ENCODE data around the gene PPIH. TPM values are rescaled to one million over a fixed set of nuclear protein-coding genes. Genes with fewer than 3 reads are reported as not detected.

The PPIH gene
- polyA plus RNA-seq, 1 experiment, result 20.3 TPM

DNA sequence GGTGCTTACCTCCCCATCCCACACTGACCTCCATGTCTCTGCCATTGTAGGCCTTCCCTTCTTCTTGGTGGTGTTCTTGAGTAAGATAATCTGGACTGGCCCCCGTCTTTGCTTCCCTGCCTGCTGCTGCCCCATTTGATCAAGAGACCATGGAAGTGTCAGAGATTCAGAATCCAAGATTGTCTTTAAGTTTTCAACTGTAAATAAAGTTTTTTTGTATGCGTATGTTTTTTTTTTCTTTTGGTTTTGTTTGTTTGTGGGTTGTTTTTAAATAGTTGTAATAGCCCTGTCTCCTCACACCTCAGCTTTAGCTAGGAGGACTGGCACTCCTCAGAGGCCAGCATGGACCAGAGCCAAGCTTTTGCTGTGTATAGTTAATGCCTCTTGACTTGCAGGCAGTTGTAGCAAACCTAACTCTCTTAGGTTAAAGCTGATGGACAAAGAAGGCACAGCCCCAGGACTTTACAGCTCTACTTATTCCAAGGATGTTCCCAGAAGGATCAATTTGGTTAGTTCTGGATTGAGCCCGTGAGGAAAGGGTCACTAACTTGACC lies 18.4 kb downstream of the PPIH start:
- TF ChIP-seq, protein P1, sequence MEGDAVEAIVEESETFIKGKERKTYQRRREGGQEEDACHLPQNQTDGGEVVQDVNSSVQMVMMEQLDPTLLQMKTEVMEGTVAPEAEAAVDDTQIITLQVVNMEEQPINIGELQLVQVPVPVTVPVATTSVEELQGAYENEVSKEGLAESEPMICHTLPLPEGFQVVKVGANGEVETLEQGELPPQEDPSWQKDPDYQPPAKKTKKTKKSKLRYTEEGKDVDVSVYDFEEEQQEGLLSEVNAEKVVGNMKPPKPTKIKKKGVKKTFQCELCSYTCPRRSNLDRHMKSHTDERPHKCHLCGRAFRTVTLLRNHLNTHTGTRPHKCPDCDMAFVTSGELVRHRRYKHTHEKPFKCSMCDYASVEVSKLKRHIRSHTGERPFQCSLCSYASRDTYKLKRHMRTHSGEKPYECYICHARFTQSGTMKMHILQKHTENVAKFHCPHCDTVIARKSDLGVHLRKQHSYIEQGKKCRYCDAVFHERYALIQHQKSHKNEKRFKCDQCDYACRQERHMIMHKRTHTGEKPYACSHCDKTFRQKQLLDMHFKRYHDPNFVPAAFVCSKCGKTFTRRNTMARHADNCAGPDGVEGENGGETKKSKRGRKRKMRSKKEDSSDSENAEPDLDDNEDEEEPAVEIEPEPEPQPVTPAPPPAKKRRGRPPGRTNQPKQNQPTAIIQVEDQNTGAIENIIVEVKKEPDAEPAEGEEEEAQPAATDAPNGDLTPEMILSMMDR (IDR thresholded peaks at IDR 0.05; ENCODE audit: insufficient read depth, low read depth, low read length), result no peak
- Histone ChIP-seq H3K36me3 (ENCODE audit: control insufficient read depth, insufficient read depth, low read length) (peaks cover 1% of the 10 kb centered on the region; the same call in 1 of the 2 replicates), H3K4me3 (ENCODE audit: low read depth, low read length) (no peak overlapping the region), H3K27me3 (ENCODE audit: control insufficient read depth, insufficient read depth, low read length) (no peaks in the 10 kb centered on the region)
- ChIA-PET POLR2A (no interaction called here), CTCF (no interaction called here)
- DNase-seq (ENCODE audit: low read depth), result no peak

DNA sequence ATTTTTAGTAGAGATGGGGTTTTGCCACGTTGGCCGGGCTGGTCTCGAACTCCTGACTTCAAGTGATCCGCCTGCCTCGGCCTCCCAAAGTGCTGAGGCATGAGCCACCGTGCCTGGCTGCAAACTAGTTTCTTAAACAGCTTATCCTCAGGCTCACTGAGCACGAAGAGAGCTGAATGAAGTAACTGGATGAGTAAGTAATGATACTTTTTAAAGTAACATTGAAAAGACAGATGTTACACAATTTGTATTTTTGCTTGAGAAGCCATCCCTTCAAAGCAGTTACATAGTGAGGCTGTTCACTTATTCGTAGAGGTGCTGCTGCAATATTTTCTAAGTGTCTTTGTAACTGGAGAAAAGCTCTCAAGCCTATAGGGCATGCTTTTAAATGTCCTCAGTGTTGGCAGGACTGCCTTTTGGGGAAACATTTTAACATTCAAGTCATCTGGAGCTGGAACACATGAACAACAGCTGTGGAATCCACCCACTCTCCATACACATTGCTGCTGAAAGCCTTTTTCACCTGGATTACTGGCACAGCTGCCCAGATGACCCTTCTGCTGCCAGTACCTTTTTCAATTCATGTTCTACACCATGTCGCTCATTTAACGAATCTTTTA lies 21.3 kb downstream of the PPIH start:
- H3K4me3 ChIP-seq (ENCODE audit: low read depth, low read length), result no peak overlapping the region
- ChIA-PET POLR2A (interaction anchor here (1.0 kb wide), 1 partner anchor 10 kb away, joined by 3 read pairs; no protein-coding TSS in a partner anchor), CTCF (interaction anchor here (1.0 to 1.2 kb wide), 3 partner anchors 67 to 532 kb away, joined by 3 to 4 read pairs (median 4); no protein-coding TSS in a partner anchor)
- peaks cover 3% of the 10 kb centered on the region for H3K36me3 ChIP-seq (ENCODE audit: control insufficient read depth, insufficient read depth, low read length)
- DNase-seq (ENCODE audit: low read depth), result no peak
- TF ChIP-seq, protein P1 (IDR thresholded peaks at IDR 0.05; ENCODE audit: insufficient read depth, low read depth, low read length), result no peak
- H3K27me3 ChIP-seq (ENCODE audit: control insufficient read depth, insufficient read depth, low read length), result no peaks in the 10 kb centered on the region

DNA sequence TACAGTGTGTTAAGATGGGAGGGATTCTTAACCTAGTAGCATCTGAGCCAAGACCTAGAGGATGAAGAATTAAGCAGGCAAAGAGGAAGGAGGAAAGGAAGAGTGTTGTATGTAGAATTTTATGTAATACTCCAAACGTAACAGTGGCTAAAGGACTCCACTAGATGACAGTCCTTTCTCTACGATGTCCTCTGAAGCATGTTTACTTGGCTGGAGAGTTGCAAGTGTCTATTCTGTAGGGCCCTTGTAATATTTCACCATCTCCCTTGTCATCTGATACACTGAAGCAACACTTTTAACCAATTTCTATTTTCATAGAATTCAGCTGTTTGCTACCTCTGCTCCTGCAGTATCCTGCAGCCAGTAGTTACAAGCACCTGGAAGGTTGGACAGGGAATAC lies 21.8 kb downstream of the PPIH start:
- Histone ChIP-seq H3K27me3 (ENCODE audit: control insufficient read depth, insufficient read depth, low read length) (no peaks in the 10 kb centered on the region), H3K4me3 (ENCODE audit: low read depth, low read length) (no peak overlapping the region), H3K36me3 (ENCODE audit: control insufficient read depth, insufficient read depth, low read length) (peaks cover 3% of the 10 kb centered on the region)
- ChIA-PET POLR2A (no interaction called here), CTCF (interaction anchor here (1.0 kb wide), 1 partner anchor 507 kb away, joined by 3 read pairs; no protein-coding TSS in a partner anchor)
- DNase-seq (ENCODE audit: low read depth), result no peak
- TF ChIP-seq, protein P1 (IDR thresholded peaks at IDR 0.05; ENCODE audit: insufficient read depth, low read depth, low read length), result no peak

DNA sequence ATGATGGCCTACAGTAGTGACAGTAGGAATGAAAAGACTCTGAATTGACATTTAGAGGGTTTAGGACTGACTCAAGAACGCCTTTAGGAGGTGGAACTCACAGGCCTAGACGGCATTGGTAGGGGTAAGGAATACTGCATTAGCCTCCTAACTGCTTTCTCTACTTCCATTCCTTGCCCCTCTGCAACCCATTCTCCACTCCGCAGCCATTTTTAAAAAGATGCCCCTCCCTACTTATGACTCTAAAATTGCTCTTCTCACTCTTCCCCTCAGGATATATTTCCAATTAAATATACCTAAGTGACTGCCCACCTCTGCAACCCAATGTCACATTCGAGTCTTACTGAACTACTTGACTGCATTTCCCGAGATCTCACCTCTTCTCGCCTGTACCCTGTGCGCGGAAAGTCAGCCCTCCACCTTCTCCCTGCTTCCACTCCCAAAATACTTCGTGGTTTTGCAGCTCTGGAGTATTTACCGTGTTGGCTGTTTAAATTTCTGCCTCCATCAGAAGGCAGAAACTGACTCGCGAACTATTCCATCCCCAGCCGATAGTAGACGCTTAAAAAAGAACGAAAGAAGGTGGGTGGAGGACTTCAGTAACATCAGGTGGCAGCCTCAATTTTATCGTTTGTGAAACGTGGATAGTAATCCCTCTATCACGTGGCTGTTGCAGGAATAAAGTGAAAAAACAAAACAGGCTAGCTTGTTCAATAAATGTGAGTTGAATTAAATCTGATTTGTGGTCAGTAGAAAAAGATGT lies 22.9 kb downstream of the PPIH start:
- TF ChIP-seq, protein P1 (IDR thresholded peaks at IDR 0.05; ENCODE audit: insufficient read depth, low read depth, low read length), result no peak
- CTCF ChIA-PET, result interaction anchor here (1.1 to 2.0 kb wide), 4 partner anchors 10 to 242 kb away, joined by 3 to 6 read pairs (median 4); no protein-coding TSS in a partner anchor
- Histone ChIP-seq H3K36me3 (ENCODE audit: control insufficient read depth, insufficient read depth, low read length) (peaks cover 1% of the 10 kb centered on the region; the same call in 1 of the 2 replicates), H3K27me3 (ENCODE audit: control insufficient read depth, insufficient read depth, low read length) (no peaks in the 10 kb centered on the region), H3K4me3 (ENCODE audit: low read depth, low read length) (peak overlapping the region; percentile 65)
- POLR2A ChIA-PET, result no interaction called here
- no peak for DNase-seq (ENCODE audit: low read depth)

Data from BJ (cell line).